GM18951 (cell line): ENCODE data around the gene AUH.

Experiments
- POLR2A ChIP-seq: IDR thresholded peaks from 4 replicates; pipeline ENCODE4 v1.6.1; 2011; ENCODE audit warnings: mild to moderate bottlenecking; ENCODE audit not compliant: insufficient read length, insufficient read depth; ENCODE audit errors: extremely low read depth
- in situ Hi-C: fragments of 300-500 bp; cut with MboI; formaldehyde crosslinking; loops from one replicate; pipeline ENCODE4 v1.12.0; 2022; ENCODE audit warnings: low sequenced_read_pairs, mixed read lengths, inconsistent platforms; ENCODE audit not compliant: unreplicated experiment

AUH gene

DNA sequence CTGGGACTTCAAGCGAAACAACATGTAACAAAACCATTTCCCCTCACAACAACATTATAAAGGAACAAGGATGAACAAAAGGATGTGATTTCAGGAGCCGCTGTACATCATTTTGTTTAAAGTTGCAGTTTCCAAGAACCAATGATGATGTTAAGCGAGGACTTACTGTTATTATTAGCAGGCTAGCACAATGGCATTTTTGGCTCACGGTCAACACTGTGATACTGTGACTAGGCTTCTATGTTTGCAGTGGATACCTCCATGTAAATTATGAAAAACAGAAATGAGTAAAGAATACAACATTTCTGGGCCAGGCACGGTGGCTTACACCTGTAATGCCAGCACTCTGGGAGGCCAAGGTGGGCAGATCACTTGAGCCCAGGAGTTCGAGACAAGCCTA lies 113.0 kb downstream of the AUH start:
- TF ChIP-seq POLR2A, result no peak
- in situ Hi-C loops, result no loop called here

DNA sequence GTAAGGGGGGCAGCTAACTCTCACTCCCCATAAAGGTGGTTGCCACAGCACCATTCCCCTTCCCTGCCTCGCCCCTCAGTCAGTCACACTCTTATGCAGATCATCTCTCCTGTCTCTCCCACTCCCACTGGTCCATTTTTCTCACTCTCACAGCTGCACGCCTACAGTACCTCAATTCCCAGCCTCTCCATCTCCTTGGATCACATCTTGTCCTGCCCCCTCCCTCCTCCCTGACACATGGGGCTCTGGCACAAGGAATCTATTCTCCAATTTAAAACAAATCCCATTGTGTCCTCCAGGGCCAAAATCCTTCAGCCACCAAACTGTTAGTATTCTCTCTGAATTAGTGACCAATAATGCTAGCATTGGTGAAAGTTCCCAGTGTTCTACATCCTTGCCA lies 114.4 kb downstream of the AUH start:
- in situ Hi-C loops, result no loop called here
- no peak for TF ChIP-seq POLR2A

DNA sequence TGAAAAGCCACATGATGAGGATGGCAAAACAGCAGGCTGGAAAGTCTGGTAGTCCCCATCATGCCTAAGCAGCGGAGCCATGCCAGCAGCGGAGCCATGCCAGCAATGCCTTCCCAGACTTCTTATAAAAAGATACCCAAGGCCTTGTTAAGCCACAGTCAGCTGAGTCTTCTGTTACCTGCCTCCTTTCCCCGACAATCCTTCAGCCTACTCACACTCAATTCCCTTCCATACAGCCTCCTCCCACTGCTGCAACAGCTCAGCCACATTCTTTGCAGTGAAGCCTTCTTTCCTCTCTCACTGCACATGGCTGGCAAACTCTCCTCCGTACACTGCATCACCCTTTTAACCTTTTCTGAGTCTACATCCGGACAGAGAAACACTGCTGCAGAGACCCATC lies 114.9 kb downstream of the AUH start:
- no peak for TF ChIP-seq POLR2A
- in situ Hi-C loops, result no loop called here

DNA sequence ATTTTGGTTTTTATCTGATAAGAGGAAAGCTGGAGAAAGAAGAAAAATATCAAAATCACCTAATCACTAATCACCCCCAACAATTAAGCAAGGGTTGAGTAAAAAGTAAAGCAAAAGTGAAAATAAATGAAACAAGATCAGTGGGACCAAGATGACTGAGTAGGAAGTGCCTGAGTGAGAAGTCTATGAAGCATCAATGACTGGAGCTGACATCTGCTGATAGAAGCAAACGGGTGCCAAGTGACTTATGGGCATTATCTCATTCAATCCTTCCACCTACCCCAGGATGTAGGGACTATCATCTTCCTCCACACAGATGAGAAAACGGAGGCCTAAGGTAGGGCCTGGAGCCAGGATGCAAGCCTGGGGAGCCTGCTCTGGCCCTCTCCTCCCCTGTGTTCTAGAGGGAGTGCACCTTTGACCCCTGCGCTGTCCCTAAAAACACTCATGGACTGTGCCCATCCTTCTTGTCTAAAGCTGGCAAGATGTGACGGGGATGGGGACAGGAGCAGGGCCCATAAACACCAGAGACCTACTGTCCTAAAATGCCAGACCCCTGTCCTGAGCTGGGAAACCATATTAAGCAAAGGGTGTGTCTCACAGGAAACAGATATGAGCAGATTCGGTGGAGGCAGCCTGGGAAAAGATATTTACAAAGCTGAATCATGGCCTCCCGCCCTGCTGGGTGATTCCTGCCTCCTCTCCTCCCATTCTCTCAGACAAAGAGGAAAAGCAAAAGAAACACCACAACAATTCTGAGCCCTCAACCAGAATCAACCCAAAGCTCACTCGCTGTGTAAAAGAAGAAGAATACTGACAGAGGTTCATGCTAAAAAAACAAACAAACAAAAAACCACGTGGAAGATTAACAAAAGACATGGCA lies 116.0 kb downstream of the AUH start:
- TF ChIP-seq POLR2A, result no peak
- in situ Hi-C loops, result no loop called here

DNA sequence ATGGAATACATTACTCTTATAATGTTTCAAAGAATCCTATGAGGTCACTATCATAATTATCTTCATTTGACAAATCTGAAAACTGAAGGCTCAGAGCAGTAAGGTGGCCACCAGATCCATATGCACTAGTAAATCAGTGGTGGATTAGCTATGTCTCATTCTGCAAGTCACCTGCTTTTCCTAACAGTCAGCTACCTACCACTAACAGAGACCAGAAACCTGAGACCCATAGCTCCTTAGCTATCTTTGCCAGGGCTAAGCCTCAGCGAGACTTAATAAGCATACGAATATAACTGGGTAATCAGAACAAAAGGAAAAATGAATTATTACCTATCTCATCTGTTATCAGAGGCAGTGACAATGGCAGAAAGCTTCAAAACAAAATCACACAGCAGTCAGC lies 118.7 kb downstream of the AUH start:
- TF ChIP-seq POLR2A, result no peak
- in situ Hi-C loops, result no loop called here

DNA sequence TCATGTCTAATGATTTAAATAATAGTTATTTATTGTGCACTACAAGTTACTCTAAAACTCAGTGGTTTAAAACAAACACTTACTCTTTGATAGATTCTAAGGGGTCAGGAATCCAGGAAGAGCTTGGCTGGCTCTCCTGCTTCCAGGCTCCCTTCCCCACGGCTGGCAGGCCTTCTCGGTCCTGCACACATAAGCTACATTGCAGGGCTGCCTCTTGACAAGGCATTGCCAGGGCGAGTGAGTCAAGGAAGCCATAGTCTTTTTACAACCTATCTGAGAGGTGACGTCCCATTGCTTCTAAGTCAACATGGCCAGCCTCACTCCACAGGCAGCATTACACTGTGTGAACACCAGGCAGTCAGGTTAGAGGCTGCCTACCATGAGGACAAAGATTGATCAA lies 119.8 kb downstream of the AUH start:
- no peak for TF ChIP-seq POLR2A
- in situ Hi-C loops, result no loop called here

DNA sequence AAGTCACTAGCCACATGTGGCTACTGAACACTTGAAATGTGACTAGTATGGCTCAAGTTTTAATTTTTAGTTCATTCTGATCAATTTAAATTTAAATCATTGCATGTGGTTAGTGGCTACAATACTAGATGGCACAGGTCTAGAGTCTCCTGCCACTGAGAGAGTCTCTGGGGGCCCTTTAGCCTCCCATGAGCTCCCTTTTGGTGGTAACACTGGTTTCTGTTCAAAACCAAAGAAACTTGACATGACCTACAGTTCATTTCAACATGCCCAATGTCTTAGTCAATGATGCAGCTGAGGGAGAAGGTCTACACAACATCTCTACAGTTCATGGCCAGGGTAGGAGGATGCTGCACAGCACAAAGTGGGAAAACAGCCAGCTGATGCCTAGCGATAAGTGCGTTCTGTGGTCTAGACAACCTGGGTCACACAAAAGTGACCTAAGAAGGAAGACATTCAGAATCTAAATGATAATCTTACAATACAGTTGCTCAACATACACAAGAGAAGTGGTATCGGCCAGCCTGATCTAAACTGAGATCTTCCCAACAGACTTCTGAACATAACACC lies 121.0 kb downstream of the AUH start:
- in situ Hi-C loops, result no loop called here
- no peak for TF ChIP-seq POLR2A

DNA sequence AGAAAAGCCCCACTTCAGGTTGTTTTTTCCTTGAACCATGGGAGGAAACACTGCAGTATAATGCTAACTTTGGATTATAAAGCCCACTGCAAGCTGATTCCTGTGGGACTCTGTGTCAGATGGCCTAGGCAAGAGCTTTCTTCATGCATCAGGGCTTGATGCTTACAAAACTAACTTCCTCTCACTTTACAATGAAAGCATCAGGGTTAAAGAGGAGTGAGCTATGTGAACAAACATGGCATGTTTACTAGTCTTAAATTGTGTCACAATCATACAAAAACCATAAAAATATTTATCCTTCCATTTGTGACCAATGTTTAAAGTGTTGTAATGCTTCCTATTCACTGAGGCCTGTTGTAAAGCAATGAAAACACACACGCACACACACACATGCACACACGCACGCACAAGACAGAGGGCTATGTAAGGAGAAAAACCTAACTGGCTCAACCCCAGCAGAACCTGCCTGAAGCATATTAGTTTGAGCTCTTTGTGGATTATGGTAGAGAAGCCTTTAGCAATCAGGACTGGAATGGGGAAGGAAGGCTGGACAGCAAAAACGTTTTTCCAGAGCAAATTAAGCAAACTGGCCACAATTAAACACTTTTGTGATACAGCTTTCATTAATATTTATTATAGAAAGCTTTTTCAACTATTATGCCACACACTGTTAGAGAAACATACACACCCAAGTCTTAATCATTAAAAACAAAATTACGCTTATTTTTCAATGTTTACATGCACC lies 122.2 kb downstream of the AUH start:
- in situ Hi-C loops, result no loop called here
- no peak for TF ChIP-seq POLR2A

DNA sequence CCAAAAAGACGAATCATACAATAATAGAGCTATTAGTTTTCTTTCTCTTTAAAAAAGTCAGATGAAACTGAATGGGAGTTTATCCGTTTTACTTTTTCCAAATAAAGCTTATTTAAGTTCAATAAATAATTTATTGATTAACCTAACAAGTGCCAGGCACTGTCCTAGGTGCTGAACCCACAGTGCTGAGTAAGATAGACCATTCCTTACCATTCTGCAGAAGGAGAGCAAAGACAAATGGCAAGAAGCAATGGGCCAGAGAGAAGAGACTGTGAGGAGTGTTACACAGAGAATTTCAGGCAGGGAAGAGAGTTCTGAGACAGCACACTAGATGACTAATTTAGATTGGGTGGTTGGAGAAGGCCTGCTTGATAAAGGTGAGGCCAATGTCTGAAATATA lies 127.2 kb downstream of the AUH start:
- in situ Hi-C loops, result no loop called here
- TF ChIP-seq POLR2A, result no peak

DNA sequence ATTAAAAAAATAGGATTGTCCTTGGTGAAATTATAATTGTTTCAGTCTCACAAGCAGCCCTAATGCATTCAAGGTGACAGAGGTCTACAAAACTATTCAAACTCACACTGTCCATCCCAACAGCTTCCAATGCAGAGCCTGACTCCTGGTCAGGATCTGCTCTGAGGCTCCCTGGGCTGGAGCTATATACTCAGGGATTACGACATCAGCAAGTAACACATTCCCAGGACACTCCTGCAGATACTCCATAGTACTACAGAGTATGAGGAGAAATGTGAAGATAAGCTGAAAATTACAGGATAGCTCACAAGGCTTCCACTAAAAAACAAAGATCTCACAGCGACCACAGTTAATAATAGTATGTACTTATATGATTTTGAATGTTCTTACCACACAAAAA lies 130.1 kb downstream of the AUH start:
- TF ChIP-seq POLR2A, result no peak
- in situ Hi-C loops, result no loop called here

DNA sequence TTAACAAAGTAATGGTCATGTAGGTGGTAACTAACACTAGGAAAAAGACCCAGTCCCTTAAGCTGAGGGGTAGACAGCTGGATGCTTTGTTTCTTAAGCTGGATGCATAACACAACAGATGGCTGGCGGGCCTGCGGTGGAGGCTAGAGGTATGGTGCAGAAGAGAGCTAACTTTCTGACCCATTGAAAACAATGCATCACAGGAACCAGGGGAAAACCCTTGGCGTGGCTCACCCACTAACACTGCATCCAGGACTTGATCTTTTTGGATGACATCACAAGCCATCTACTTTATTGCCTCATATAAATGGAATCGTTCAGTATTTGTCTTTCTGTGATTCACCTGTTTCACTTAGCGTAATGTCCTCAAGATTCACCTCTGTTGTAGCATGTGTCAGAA lies 138.7 kb downstream of the AUH start:
- no peak for TF ChIP-seq POLR2A
- in situ Hi-C loops, result no loop called here

DNA sequence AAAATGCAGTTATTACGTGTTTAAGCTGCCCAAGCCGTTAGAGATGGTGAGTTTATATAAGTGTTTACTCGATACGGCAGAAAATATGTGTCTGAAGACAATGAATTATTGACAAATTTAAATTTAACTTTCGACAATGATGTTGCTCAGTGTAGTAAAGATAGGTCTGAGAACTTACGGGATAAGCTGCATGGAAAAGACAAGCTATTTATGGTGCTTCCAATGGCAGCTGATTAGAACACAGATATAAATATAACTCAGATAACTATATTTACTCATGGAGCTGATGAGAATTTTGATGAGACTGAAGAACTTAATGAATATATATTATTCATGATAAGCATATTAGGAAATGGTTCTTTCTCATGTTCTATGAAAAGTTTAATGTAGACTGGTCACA lies 139.3 kb downstream of the AUH start:
- no peak for TF ChIP-seq POLR2A

DNA sequence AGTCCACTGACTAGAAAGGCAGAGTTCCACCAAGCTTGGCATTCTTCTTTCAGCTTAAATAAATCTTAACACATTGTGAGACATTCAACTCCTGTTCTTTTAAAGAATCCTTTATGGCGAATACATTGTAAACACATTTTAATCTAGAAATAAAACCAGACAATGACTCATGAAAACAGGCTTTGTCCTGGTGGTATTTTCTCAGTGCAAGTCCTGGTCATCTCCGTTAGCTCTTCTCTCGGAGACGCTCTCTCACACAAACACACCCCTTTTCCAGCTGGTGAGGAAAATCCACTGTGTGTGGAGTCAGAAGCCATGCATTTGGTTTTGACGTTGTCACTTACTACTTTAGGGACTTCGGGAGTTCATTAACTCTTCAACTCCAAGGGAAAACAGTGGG lies 140.4 kb downstream of the AUH start:
- in situ Hi-C loops, result no loop called here
- TF ChIP-seq POLR2A, result no peak

More for the DNA sequence above, 139.3 kb downstream of the AUH start:
- in situ Hi-C loops, result no loop called here

DNA sequence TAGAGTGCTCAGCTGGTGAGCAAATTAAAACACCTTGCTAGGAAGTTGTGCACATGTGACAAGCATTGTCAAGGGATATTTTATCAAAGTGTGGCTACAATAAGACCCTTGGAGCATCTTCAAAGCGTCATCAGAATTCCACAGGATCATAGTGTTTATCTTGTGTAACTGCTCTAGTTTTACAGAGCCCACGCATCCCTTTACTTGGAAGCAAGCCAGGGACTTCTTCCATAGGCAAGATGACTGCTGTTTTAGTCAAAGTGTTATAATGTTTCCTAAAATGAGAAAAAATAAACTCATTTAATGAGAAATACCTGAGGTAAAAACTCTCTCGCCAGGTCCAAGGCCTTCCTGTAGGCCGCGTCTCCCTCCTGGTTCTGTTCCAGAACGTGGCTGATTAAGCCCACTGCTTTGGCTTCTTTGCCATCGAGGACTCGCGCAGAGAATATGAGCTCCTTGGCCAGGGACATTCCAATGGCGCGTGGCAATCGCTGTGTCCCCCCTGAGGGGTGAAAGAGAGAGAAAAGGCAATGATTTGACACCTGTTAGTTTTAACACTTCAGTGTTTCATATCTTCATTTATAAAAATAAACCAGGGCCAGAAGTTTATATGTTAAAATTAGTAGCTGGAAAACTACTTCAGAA lies 141.1 kb downstream of the AUH start:
- TF ChIP-seq POLR2A, result no peak
- in situ Hi-C loops, result no loop called here

DNA sequence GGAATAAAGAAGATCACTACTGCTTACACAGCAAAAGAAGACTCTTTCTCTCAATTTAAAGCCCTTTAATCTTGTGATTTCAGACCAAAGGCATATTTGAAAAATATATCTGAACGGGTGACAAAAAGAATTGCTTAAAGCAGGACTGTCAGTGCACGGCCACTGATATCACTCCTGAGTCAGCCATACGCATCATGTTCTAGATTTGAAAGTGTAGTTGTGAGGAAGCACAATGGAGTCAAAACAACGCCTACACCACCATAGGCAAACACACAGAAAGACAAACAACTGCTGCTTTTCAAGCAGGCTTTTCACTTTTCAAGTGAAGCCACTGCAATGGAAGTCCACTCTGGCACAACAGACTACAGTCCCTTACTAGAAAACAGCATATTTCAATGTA lies 141.7 kb downstream of the AUH start:
- TF ChIP-seq POLR2A, result no peak
- in situ Hi-C loops, result no loop called here
